Measurements from ENCODE around the gene TRABD2B. TPM values are rescaled to one million over a fixed set of nuclear protein-coding genes. Genes with fewer than 3 reads are reported as not detected.

Gene TRABD2B
- polyA plus RNA-seq, 6 donors from 2014 or later = not detected

- peaks cover 0 to 2% (median 0%) of the 10 kb centered on the region in 7 donors for H3K9me3 Mint-ChIP-seq
- no peak overlapping the region for H3K27ac Mint-ChIP-seq
- H3K27me3 Mint-ChIP-seq = peaks cover 56 to 75% (median 70%) of the 10 kb centered on the region in 3 donors
- H3K4me1 Mint-ChIP-seq = peaks cover 8 to 14% (median 11%) of the 10 kb centered on the region in 3 donors
- ATAC-seq (ENCODE audit: low read depth in 2 of 2) = no peak
- H3K4me3 Mint-ChIP-seq = peak overlapping the region in 5 of 8 donors; percentile 50 to 84 (median 73)
- DNase-seq = no peak
- H3K36me3 Mint-ChIP-seq = peaks cover 0 to 10% of the 10 kb centered on the region in 2 donors
Observed at GRCh38 chr1:47995306-47996050, 1.7 kb downstream of the TRABD2B start.

- peak overlapping the region in 1 of 6 donors; percentile 25 for H3K27ac Mint-ChIP-seq
- no peak for DNase-seq
- ATAC-seq (ENCODE audit: low read depth in 2 of 2) = no peak
- peaks cover 46 to 72% (median 60%) of the 10 kb centered on the region in 3 donors for H3K27me3 Mint-ChIP-seq
- H3K4me1 Mint-ChIP-seq = peaks cover 8 to 14% (median 11%) of the 10 kb centered on the region in 3 donors
- peak overlapping the region in 1 of 8 donors; percentile 83 for H3K4me3 Mint-ChIP-seq
- H3K36me3 Mint-ChIP-seq = peaks cover 0 to 10% of the 10 kb centered on the region in 2 donors
- peaks cover 0 to 2% (median 0%) of the 10 kb centered on the region in 7 donors for H3K9me3 Mint-ChIP-seq
Observed at GRCh38 chr1:47993881-47994625, 3.1 kb downstream of the TRABD2B start.

- Mint-ChIP-seq H3K9me3 (peaks cover 0 to 2% (median 0%) of the 10 kb centered on the region in 7 donors), H3K4me1 (peaks cover 8 to 14% (median 11%) of the 10 kb centered on the region in 3 donors), H3K27me3 (peaks cover 40 to 65% (median 56%) of the 10 kb centered on the region in 3 donors), H3K4me3 (no peak overlapping the region), H3K27ac (no peak overlapping the region), H3K36me3 (peaks cover 0 to 10% of the 10 kb centered on the region in 2 donors)
- no peak for DNase-seq
- ATAC-seq (ENCODE audit: low read depth in 2 of 2) = no peak
Observed at GRCh38 chr1:47993416-47993740, 3.8 kb downstream of the TRABD2B start.

GRCh38 chr1:47992720-47993415, 4.3 kb downstream of the TRABD2B start:
- no peak overlapping the region for H3K4me3 Mint-ChIP-seq
- H3K36me3 Mint-ChIP-seq = peaks cover 0 to 10% of the 10 kb centered on the region in 2 donors
- ATAC-seq (ENCODE audit: low read depth in 2 of 2) (no peak), DNase-seq (no peak)
- peaks cover 40 to 60% (median 56%) of the 10 kb centered on the region in 3 donors for H3K27me3 Mint-ChIP-seq
- H3K9me3 Mint-ChIP-seq = peaks cover 0 to 2% (median 0%) of the 10 kb centered on the region in 7 donors
- H3K27ac Mint-ChIP-seq = no peak overlapping the region
- H3K4me1 Mint-ChIP-seq = peaks cover 8 to 10% (median 10%) of the 10 kb centered on the region in 3 donors

- no peak for ATAC-seq (ENCODE audit: low read depth in 2 of 2)
- DNase-seq = no peak
- H3K27ac Mint-ChIP-seq = no peak overlapping the region
- peaks cover 0 to 2% (median 0%) of the 10 kb centered on the region in 7 donors for H3K9me3 Mint-ChIP-seq
- H3K4me3 Mint-ChIP-seq = no peak overlapping the region
- H3K27me3 Mint-ChIP-seq = peaks cover 43 to 60% (median 58%) of the 10 kb centered on the region in 3 donors
- H3K4me1 Mint-ChIP-seq = peaks cover 6 to 8% (median 7%) of the 10 kb centered on the region in 3 donors
- H3K36me3 Mint-ChIP-seq = peaks cover 0 to 10% of the 10 kb centered on the region in 2 donors
Observed at GRCh38 chr1:47991673-47992072, 5.5 kb downstream of the TRABD2B start.

GRCh38 chr1:47991187-47991586, 6.0 kb downstream of the TRABD2B start:
- ATAC-seq (ENCODE audit: low read depth in 2 of 2) (no peak), DNase-seq (no peak)
- Mint-ChIP-seq H3K4me3 (no peak overlapping the region), H3K27me3 (peaks cover 46 to 60% (median 60%) of the 10 kb centered on the region in 3 donors), H3K36me3 (peaks cover 0 to 6% of the 10 kb centered on the region in 2 donors), H3K4me1 (peaks cover 3 to 6% (median 6%) of the 10 kb centered on the region in 3 donors), H3K9me3 (peaks cover 0 to 2% (median 0%) of the 10 kb centered on the region in 7 donors), H3K27ac (no peak overlapping the region)

GRCh38 chr1:47990286-47990685, 6.9 kb downstream of the TRABD2B start:
- Mint-ChIP-seq H3K4me1 (peaks cover 0 to 2% (median 0%) of the 10 kb centered on the region in 3 donors), H3K4me3 (no peak overlapping the region), H3K36me3 (no peaks in the 10 kb centered on the region), H3K27me3 (peaks cover 45 to 60% (median 60%) of the 10 kb centered on the region in 3 donors), H3K9me3 (peaks cover 0 to 2% (median 0%) of the 10 kb centered on the region in 7 donors), H3K27ac (no peak overlapping the region)
- ATAC-seq (ENCODE audit: low read depth in 2 of 2) (no peak), DNase-seq (no peak)

GRCh38 chr1:47987601-47988000, 9.6 kb downstream of the TRABD2B start:
- Mint-ChIP-seq H3K9me3 (no peaks in the 10 kb centered on the region), H3K27ac (no peak overlapping the region), H3K4me3 (no peak overlapping the region), H3K4me1 (peaks cover 0 to 6% (median 0%) of the 10 kb centered on the region in 3 donors), H3K27me3 (peaks cover 48 to 62% (median 61%) of the 10 kb centered on the region in 3 donors), H3K36me3 (no peaks in the 10 kb centered on the region)
- no peak for DNase-seq
- ATAC-seq (ENCODE audit: low read depth in 2 of 2) = no peak

- Mint-ChIP-seq H3K27ac (no peak overlapping the region), H3K4me3 (no peak overlapping the region), H3K27me3 (peaks cover 49 to 66% (median 55%) of the 10 kb centered on the region in 3 donors)
Observed at GRCh38 chr1:47986761-47987200, 10.4 kb downstream of the TRABD2B start.

GRCh38 chr1:47985018-47985417, 12.2 kb downstream of the TRABD2B start:
- peaks cover 0 to 6% (median 0%) of the 10 kb centered on the region in 3 donors for H3K4me1 Mint-ChIP-seq
- DNase-seq (no peak), ATAC-seq (ENCODE audit: low read depth in 2 of 2) (no peak)
- peak overlapping the region in 1 of 6 donors; percentile 64 for H3K27ac Mint-ChIP-seq
- H3K9me3 Mint-ChIP-seq = peaks cover 0 to 2% (median 0%) of the 10 kb centered on the region in 7 donors
- H3K4me3 Mint-ChIP-seq = no peak overlapping the region
- H3K27me3 Mint-ChIP-seq = peaks cover 54 to 67% (median 56%) of the 10 kb centered on the region in 3 donors
- H3K36me3 Mint-ChIP-seq = no peaks in the 10 kb centered on the region

More at GRCh38 chr1:47986761-47987200, 10.4 kb downstream of the TRABD2B start:
- peaks cover 0 to 6% (median 0%) of the 10 kb centered on the region in 3 donors for H3K4me1 Mint-ChIP-seq
- no peaks in the 10 kb centered on the region for H3K9me3 Mint-ChIP-seq
- no peak for ATAC-seq (ENCODE audit: low read depth in 2 of 2)
- no peak for DNase-seq
- no peaks in the 10 kb centered on the region for H3K36me3 Mint-ChIP-seq

GRCh38 chr1:47984175-47984789, 12.9 kb downstream of the TRABD2B start:
- ATAC-seq (ENCODE audit: low read depth in 2 of 2) (no peak), DNase-seq (no peak)
- Mint-ChIP-seq H3K36me3 (no peaks in the 10 kb centered on the region), H3K27me3 (peaks cover 54 to 67% (median 57%) of the 10 kb centered on the region in 3 donors), H3K27ac (no peak overlapping the region), H3K9me3 (peaks cover 0 to 3% (median 0%) of the 10 kb centered on the region in 7 donors), H3K4me3 (no peak overlapping the region), H3K4me1 (peaks cover 0 to 6% (median 0%) of the 10 kb centered on the region in 3 donors)

GRCh38 chr1:47983691-47984090, 13.5 kb downstream of the TRABD2B start:
- Mint-ChIP-seq H3K27me3 (peaks cover 54 to 67% (median 58%) of the 10 kb centered on the region in 3 donors), H3K36me3 (no peaks in the 10 kb centered on the region), H3K4me1 (peaks cover 0 to 6% (median 0%) of the 10 kb centered on the region in 3 donors)

More at GRCh38 chr1:47983691-47984090, 13.5 kb downstream of the TRABD2B start:
- H3K9me3 Mint-ChIP-seq = peaks cover 0 to 3% (median 0%) of the 10 kb centered on the region in 7 donors
- ATAC-seq (ENCODE audit: low read depth in 2 of 2) (no peak), DNase-seq (no peak)
- H3K4me3 Mint-ChIP-seq = no peak overlapping the region
- H3K27ac Mint-ChIP-seq = no peak overlapping the region
